ENCODE data around the gene MAJIN. TPM values are rescaled to one million over a fixed set of nuclear protein-coding genes. Genes with fewer than 3 reads are reported as not detected.

The MAJIN gene
- total and polyA plus RNA-seq, 9 of the 15 experiments (the other 6 are each of a cell fraction or from before 2014, with no cell fraction given), result 0.17 to 0.83 (median 0.24) TPM; not detected in 2

DNA sequence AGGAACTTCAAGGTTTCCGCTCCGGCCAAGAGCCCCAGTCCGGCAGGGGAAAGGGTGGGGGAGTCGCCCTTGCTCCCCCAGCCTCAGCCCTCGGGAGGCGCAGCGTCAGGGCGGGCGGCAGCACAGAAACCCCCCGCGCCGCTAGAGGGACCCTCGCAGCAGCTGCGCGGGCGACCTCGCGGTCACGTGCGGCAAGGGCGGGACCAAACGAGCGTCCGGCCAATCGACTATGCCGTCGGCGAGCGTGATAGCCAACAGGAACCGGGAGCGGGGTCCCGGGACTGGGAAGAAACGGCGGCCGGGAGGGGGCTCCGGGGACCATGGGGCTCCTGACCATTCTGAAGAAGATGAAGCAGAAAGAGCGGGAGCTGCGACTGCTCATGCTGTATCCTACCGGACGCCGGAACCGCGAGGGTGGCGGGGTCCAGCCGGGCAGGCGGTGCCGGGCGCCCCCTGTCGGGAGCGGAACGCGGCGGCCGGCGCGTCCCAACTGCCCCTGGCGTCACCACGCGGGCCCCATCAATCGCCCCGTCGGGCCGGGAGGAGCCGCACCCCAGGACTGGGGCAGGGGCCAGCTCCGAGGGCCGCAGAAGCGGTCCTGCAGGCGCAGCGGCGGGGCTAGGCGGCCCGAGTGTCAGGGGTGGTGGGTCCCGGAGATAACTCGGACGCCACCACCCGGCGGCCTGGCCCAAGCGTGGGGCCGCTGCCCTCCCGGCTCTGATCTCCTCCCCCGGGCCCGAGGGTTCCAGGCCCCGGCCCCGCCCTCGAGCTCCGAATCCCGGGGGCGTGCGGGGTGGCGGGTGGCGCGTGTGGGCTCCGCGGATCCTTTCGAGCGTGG is 42.2 kb upstream of the MAJIN start, which contains the start of gene ARL2 (continued):
- TF ChIP-seq EZH2 (IDR thresholded peaks at IDR 0.05; ENCODE audit: borderline replicate concordance, low read depth, low read length) (no peak), MCM5 (IDR thresholded peaks at IDR 0.05; ENCODE audit: low read depth) (no peak), ZNF253 (CRISPR knock-in tag; conservative IDR thresholded peaks at IDR 0.05) (no peak), CHD1 (IDR thresholded peaks at IDR 0.05; ENCODE audit: low read length) (peak; percentile 98), ZNF75A (CRISPR knock-in tag; IDR thresholded peaks at IDR 0.05) (no peak), RBM39 (optimal IDR thresholded peaks at IDR 0.05; ENCODE audit: low read depth, low read length) (no peak), ZNF507 (tag; conservative IDR thresholded peaks at IDR 0.05) (no peak), NFRKB (IDR thresholded peaks at IDR 0.05; ENCODE audit: low read depth) (0 out of 2 replicates have a peak, but pooled peaks have one; percentile 11), STAT5B (CRISPR knock-in tag; IDR thresholded peaks at IDR 0.05) (no peak), WHSC1 (IDR thresholded peaks at IDR 0.05; ENCODE audit: low read length) (no peak), CBFA2T3 (IDR thresholded peaks at IDR 0.05) (peak; percentile 20; the same call in 1 of the 2 replicates), ELF4 (CRISPR knock-in tag; IDR thresholded peaks at IDR 0.05) (no peak), SMAD2 (IDR thresholded peaks at IDR 0.05; ENCODE audit: low read depth, low read length) (no peak), ZNF263 (CRISPR knock-in tag; IDR thresholded peaks at IDR 0.05; ENCODE audit: borderline replicate concordance) (peak; percentile 14; the same call in 1 of the 2 replicates), PRMT5 (CRISPR knock-in tag; IDR thresholded peaks at IDR 0.05) (peak; percentile 74; the same call in 1 of the 2 replicates), MCM3 (IDR thresholded peaks at IDR 0.05) (no peak), CTBP1 (IDR thresholded peaks at IDR 0.05; ENCODE audit: borderline replicate concordance) (peak; percentile 93)
- TF ChIP-seq, protein P1, sequence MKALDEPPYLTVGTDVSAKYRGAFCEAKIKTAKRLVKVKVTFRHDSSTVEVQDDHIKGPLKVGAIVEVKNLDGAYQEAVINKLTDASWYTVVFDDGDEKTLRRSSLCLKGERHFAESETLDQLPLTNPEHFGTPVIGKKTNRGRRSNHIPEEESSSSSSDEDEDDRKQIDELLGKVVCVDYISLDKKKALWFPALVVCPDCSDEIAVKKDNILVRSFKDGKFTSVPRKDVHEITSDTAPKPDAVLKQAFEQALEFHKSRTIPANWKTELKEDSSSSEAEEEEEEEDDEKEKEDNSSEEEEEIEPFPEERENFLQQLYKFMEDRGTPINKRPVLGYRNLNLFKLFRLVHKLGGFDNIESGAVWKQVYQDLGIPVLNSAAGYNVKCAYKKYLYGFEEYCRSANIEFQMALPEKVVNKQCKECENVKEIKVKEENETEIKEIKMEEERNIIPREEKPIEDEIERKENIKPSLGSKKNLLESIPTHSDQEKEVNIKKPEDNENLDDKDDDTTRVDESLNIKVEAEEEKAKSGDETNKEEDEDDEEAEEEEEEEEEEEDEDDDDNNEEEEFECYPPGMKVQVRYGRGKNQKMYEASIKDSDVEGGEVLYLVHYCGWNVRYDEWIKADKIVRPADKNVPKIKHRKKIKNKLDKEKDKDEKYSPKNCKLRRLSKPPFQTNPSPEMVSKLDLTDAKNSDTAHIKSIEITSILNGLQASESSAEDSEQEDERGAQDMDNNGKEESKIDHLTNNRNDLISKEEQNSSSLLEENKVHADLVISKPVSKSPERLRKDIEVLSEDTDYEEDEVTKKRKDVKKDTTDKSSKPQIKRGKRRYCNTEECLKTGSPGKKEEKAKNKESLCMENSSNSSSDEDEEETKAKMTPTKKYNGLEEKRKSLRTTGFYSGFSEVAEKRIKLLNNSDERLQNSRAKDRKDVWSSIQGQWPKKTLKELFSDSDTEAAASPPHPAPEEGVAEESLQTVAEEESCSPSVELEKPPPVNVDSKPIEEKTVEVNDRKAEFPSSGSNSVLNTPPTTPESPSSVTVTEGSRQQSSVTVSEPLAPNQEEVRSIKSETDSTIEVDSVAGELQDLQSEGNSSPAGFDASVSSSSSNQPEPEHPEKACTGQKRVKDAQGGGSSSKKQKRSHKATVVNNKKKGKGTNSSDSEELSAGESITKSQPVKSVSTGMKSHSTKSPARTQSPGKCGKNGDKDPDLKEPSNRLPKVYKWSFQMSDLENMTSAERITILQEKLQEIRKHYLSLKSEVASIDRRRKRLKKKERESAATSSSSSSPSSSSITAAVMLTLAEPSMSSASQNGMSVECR (CRISPR knock-in tag; IDR thresholded peaks at IDR 0.05), result peak; percentile 86
- TF ChIP-seq, protein P2, sequence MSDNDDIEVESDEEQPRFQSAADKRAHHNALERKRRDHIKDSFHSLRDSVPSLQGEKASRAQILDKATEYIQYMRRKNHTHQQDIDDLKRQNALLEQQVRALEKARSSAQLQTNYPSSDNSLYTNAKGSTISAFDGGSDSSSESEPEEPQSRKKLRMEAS (CRISPR knock-in tag; IDR thresholded peaks at IDR 0.05), result peak; percentile 100
- TF ChIP-seq, protein P3, sequence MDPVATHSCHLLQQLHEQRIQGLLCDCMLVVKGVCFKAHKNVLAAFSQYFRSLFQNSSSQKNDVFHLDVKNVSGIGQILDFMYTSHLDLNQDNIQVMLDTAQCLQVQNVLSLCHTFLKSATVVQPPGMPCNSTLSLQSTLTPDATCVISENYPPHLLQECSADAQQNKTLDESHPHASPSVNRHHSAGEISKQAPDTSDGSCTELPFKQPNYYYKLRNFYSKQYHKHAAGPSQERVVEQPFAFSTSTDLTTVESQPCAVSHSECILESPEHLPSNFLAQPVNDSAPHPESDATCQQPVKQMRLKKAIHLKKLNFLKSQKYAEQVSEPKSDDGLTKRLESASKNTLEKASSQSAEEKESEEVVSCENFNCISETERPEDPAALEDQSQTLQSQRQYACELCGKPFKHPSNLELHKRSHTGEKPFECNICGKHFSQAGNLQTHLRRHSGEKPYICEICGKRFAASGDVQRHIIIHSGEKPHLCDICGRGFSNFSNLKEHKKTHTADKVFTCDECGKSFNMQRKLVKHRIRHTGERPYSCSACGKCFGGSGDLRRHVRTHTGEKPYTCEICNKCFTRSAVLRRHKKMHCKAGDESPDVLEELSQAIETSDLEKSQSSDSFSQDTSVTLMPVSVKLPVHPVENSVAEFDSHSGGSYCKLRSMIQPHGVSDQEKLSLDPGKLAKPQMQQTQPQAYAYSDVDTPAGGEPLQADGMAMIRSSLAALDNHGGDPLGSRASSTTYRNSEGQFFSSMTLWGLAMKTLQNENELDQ (CRISPR knock-in tag; IDR thresholded peaks at IDR 0.05; ENCODE audit: borderline replicate concordance), result peak; percentile 68; the same call in 1 of the 2 replicates
- TF ChIP-seq, protein P4, sequence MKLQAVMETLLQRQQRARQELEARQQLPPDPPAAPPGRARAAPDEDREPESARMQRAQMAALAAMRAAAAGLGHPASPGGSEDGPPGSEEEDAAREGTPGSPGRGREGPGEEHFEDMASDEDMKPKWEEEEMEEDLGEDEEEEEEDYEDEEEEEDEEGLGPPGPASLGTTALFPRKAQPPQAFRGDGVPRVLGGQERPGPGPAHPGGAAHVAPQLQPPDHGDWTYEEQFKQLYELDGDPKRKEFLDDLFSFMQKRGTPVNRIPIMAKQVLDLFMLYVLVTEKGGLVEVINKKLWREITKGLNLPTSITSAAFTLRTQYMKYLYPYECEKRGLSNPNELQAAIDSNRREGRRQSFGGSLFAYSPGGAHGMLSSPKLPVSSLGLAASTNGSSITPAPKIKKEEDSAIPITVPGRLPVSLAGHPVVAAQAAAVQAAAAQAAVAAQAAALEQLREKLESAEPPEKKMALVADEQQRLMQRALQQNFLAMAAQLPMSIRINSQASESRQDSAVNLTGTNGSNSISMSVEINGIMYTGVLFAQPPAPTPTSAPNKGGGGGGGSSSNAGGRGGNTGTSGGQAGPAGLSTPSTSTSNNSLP (IDR thresholded peaks at IDR 0.05; ENCODE audit: borderline replicate concordance, low read depth, low read length), result no peak

Data from K562 (cell line).